Panc1 (cell line): ENCODE data around the gene SFI1. TPM values are rescaled to one million over a fixed set of nuclear protein-coding genes. Genes with fewer than 3 reads are reported as not detected.
A peak's percentile ranks its signal among the peaks of the same experiment; 100 is the strongest.

Source experiments
- ATAC-seq: fragments of 200-7000 bp; cut with Tn5 transposase; 2 replicates; pipeline ENCODE4 v1.9.1; 2020; ENCODE audit warnings: mild to moderate bottlenecking, moderate library complexity
- BruUV-seq: library from RNA; stranded (reverse); fragments of 400-500 nt; replicated peaks from 2 replicates; lab custom pipeline; 2021; lab: Mats Ljungman, UMichigan
- CTCF ChIA-PET: fragments of 300-600 bp; sonication (Branson Sonifier 250); formaldehyde crosslinking; loops from one replicate; lab custom pipeline; 2022; ENCODE audit warnings: antibody characterized with exemption; lab: Charles Lee
- POLR2A ChIA-PET: fragments of 300-600 bp; sonication (Branson Sonifier 250); formaldehyde crosslinking; loops from one replicate; lab custom pipeline; 2022; ENCODE audit warnings: antibody characterized with exemption; lab: Charles Lee
- DNase-seq: peaks from one replicate; pipeline ENCODE4 v3.0.0-alpha.2; 2010; ENCODE audit warnings: low read depth, low spot score
- H3K27ac ChIP-seq: 2 replicates; pipeline ENCODE4 v1.5.1; 2011; ENCODE audit warnings: mild to moderate bottlenecking, low read length, inconsistent platforms
- H3K27me3 ChIP-seq: fragments of 200-500 bp; sonication (Bioruptor generic); 2 replicates; pipeline ENCODE4 v1.6.0; 2014; ENCODE audit warnings: low read length, inconsistent platforms; ENCODE audit not compliant: control insufficient read depth, insufficient read depth
- H3K36me3 ChIP-seq: fragments of 200-500 bp; sonication (Bioruptor generic); 2 replicates; pipeline ENCODE4 v1.5.1; 2014; ENCODE audit warnings: inconsistent platforms, mild to moderate bottlenecking, low read length, moderate library complexity; ENCODE audit not compliant: control insufficient read depth, insufficient read depth
- H3K4me1 ChIP-seq: 2 replicates; pipeline ENCODE4 v1.5.1; 2011; ENCODE audit warnings: inconsistent platforms, mild to moderate bottlenecking, low read length, moderate library complexity; ENCODE audit not compliant: control insufficient read depth, insufficient read depth
- H3K4me3 ChIP-seq, 2 experiments: 2 replicates each; pipeline ENCODE4 v1.5.1; 2011 to 2012; ENCODE audit warnings: low read depth in 2 of 2, low read length in 2 of 2, mild to moderate bottlenecking in 2 of 2, inconsistent platforms in 1 of 2, moderate library complexity in 1 of 2
- H3K9me3 ChIP-seq: fragments of 200-500 bp; sonication (Bioruptor generic); 2 replicates; pipeline ENCODE4 v1.5.1; 2014; ENCODE audit warnings: low read depth, mild to moderate bottlenecking, inconsistent platforms, low read length, moderate library complexity; ENCODE audit not compliant: control insufficient read depth, insufficient read depth
- POLR2AphosphoS5 ChIP-seq: IDR thresholded peaks from 2 replicates; pipeline ENCODE4 v1.6.1; 2012; ENCODE audit warnings: mild to moderate bottlenecking, low read depth, low read length, moderate library complexity
- SIN3A ChIP-seq: IDR thresholded peaks from 2 replicates; pipeline ENCODE4 v1.6.1; 2012; ENCODE audit warnings: low read depth, mild to moderate bottlenecking, low read length, moderate library complexity, borderline replicate concordance; ENCODE audit not compliant: insufficient read depth
- TCF7L2 ChIP-seq: IDR thresholded peaks from 2 replicates; pipeline ENCODE4 v1.6.1; 2011; ENCODE audit warnings: mild to moderate bottlenecking, low read depth, low read length, inconsistent platforms
- in situ Hi-C: cut with HindIII; loops from 2 replicates; pipeline ENCODE4 v1.10.0; 2016; ENCODE audit warnings: low sequenced_read_pairs, low pct_unique_long_range_greater_than_20kb
- intact Hi-C: fragments of 100-400 bp; cut with micrococcal nuclease; formaldehyde crosslinking; loops from one replicate; pipeline ENCODE4 v1.10.0; 2022; ENCODE audit not compliant: unreplicated experiment
- total RNA-seq: library from RNA; stranded (reverse); gene quantifications from one replicate; pipeline ENCODE4 v1.2.1, GENCODE V29; 2021; ENCODE audit not compliant: unreplicated experiment
- TF ChIP-seq, protein P1 (sequence below), 2 experiments: IDR thresholded peaks; 2 replicates each; pipeline ENCODE4 v1.6.1; 2011 to 2012; ENCODE audit warnings: low read depth in 2 of 2, control low read depth in 1 of 2, low read length in 1 of 2, mild to moderate bottlenecking in 1 of 2, moderate library complexity in 1 of 2; ENCODE audit not compliant: insufficient read depth in 1 of 2
- TF ChIP-seq, protein P2 (sequence below): fragments of 450-650 bp; IDR thresholded peaks from 2 replicates; pipeline ENCODE4 v1.5.1; 2017; ENCODE audit warnings: mild to moderate bottlenecking

Gene SFI1
- total RNA-seq, 1 experiment from 2014 or later: 29.9 TPM

- no peaks in the 10 kb centered on the region for H3K27me3 ChIP-seq
- DNase-seq (no peak), ATAC-seq (no peak)
- H3K4me3 ChIP-seq: no peak overlapping the region
- TSS peak; percentile 68 for BruUV-seq
- H3K27ac ChIP-seq: no peak overlapping the region
- in situ Hi-C loops (no loop called here), intact Hi-C loops (no loop called here)
- peaks cover 15% of the 10 kb centered on the region for H3K4me1 ChIP-seq
- POLR2A ChIA-PET: no interaction called here
- CTCF ChIA-PET: no interaction called here
- TF ChIP-seq POLR2AphosphoS5 (no peak), TCF7L2 (no peak), SIN3A (no peak)
- TF ChIP-seq, protein P1, sequence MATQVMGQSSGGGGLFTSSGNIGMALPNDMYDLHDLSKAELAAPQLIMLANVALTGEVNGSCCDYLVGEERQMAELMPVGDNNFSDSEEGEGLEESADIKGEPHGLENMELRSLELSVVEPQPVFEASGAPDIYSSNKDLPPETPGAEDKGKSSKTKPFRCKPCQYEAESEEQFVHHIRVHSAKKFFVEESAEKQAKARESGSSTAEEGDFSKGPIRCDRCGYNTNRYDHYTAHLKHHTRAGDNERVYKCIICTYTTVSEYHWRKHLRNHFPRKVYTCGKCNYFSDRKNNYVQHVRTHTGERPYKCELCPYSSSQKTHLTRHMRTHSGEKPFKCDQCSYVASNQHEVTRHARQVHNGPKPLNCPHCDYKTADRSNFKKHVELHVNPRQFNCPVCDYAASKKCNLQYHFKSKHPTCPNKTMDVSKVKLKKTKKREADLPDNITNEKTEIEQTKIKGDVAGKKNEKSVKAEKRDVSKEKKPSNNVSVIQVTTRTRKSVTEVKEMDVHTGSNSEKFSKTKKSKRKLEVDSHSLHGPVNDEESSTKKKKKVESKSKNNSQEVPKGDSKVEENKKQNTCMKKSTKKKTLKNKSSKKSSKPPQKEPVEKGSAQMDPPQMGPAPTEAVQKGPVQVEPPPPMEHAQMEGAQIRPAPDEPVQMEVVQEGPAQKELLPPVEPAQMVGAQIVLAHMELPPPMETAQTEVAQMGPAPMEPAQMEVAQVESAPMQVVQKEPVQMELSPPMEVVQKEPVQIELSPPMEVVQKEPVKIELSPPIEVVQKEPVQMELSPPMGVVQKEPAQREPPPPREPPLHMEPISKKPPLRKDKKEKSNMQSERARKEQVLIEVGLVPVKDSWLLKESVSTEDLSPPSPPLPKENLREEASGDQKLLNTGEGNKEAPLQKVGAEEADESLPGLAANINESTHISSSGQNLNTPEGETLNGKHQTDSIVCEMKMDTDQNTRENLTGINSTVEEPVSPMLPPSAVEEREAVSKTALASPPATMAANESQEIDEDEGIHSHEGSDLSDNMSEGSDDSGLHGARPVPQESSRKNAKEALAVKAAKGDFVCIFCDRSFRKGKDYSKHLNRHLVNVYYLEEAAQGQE (IDR thresholded peaks at IDR 0.05; ENCODE audit: insufficient read depth in 1 of 2, low read depth in 2 of 2, low read length in 1 of 2): no peak
- TF ChIP-seq, protein P2, sequence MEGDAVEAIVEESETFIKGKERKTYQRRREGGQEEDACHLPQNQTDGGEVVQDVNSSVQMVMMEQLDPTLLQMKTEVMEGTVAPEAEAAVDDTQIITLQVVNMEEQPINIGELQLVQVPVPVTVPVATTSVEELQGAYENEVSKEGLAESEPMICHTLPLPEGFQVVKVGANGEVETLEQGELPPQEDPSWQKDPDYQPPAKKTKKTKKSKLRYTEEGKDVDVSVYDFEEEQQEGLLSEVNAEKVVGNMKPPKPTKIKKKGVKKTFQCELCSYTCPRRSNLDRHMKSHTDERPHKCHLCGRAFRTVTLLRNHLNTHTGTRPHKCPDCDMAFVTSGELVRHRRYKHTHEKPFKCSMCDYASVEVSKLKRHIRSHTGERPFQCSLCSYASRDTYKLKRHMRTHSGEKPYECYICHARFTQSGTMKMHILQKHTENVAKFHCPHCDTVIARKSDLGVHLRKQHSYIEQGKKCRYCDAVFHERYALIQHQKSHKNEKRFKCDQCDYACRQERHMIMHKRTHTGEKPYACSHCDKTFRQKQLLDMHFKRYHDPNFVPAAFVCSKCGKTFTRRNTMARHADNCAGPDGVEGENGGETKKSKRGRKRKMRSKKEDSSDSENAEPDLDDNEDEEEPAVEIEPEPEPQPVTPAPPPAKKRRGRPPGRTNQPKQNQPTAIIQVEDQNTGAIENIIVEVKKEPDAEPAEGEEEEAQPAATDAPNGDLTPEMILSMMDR: no peak
- no peaks in the 10 kb centered on the region for H3K36me3 ChIP-seq
- H3K9me3 ChIP-seq: no peaks in the 10 kb centered on the region
Measured at GRCh38 chr22:31628362-31628761, 132.0 kb downstream of the SFI1 start.

GRCh38 chr22:31628969-31629708, 132.8 kb downstream of the SFI1 start:
- DNase-seq (no peak), ATAC-seq (no peak)
- Histone ChIP-seq H3K4me1 (peaks cover 15% of the 10 kb centered on the region), H3K27me3 (no peaks in the 10 kb centered on the region), H3K4me3 (peak overlapping the region in 1 of 2 experiments; percentile 67; a peak in 2 of 4 replicates), H3K9me3 (no peaks in the 10 kb centered on the region), H3K27ac (no peak overlapping the region), H3K36me3 (no peaks in the 10 kb centered on the region)
- intact Hi-C loops: no loop called here
- BruUV-seq: no TSS peak
- ChIA-PET CTCF (interaction anchor here (0.6 kb wide), 1 partner anchor 126 kb away, joined by 3 read pairs; no protein-coding TSS in a partner anchor), POLR2A (no interaction called here)
- in situ Hi-C loops: no loop called here
- TF ChIP-seq POLR2AphosphoS5: no peak
- TF ChIP-seq SIN3A: no peak
- TF ChIP-seq, protein P1 (IDR thresholded peaks at IDR 0.05; ENCODE audit: insufficient read depth in 1 of 2, low read depth in 2 of 2, low read length in 1 of 2): no peak
- TF ChIP-seq, protein P2: no peak; the same call in 1 of the 2 replicates
- no peak for TF ChIP-seq TCF7L2
